ENCODE results near the gene CDS2. TPM values are rescaled to one million over a fixed set of nuclear protein-coding genes. Genes with fewer than 3 reads are reported as not detected.

CDS2 gene
- total and polyA plus RNA-seq, 12 donors = 16.7 to 100 (median 82.3) TPM

DNA sequence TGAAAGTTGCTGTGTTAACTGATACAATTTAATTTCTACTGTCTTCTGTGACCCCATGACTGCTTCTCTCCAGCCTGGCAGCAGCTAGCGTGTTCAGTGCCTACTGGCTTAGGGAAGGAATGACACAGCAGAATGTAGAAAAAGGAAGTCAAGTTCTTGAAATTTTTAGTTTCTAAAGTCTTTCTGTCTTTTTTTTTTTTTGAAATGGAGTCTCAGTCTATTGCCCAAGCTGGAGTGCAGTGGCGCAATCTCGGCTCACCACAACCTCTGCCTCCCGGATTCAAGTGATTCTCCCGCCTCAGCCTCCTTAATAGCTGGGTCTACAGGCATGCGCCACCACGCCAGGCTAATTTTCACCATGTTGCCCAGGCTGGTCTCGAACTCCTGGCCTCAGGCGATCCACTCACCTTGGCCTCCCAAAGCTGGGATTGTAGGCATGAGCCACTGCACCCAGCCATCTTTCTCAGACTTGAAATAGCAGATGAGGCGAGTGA, 46.4 kb upstream of the CDS2 start:
- WGBS, 2 donors = 90 to 91% methylated on average over 10 of the region's 10 CpGs

DNA sequence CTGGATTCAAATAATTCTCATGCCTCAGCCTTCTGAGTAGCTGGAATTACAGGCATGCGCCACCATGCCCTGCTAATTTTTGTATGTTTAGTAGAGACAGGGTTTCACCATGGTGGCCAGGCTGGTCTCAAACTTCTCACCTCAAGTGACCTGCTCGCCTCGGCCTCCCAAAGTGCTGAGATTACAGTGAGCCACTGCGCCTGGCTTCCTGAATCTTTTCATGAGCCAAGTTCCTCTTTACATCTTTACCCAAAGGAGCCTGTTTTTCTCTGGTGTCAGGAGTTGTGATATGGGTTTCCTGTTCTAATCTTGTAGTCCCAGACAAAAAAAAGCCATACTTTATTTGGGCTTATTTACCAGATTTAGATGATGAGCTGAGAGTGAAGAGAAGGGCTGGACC, 41.4 kb upstream of the CDS2 start:
- peak in 2 of 8 donors; percentile 40 to 43 for ATAC-seq
- WGBS, 2 donors = 61 to 65% methylated on average over 4 of the region's 4 CpGs

More for the DNA sequence above, 46.4 kb upstream of the CDS2 start:
- Histone ChIP-seq H3K36me3 (no peaks in the 10 kb centered on the region), H3K9me3 (no peaks in the 10 kb centered on the region), H3K4me3 (no peak overlapping the region), H3K27me3 (no peaks in the 10 kb centered on the region), H3K27ac (peak overlapping the region in 4 of 10 donors; percentile 21 to 91 (median 46)), H3K4me1 (peaks cover 0 to 61% (median 0%) of the 10 kb centered on the region in 9 donors)
- intact Hi-C loops (cut with DNase I) = loop anchor here in 1 of 10 donors (10.0 kb wide), 1 partner anchor 76 kb away; the partner anchor contains the start of gene SLC23A2
- TF ChIP-seq, protein P1, sequence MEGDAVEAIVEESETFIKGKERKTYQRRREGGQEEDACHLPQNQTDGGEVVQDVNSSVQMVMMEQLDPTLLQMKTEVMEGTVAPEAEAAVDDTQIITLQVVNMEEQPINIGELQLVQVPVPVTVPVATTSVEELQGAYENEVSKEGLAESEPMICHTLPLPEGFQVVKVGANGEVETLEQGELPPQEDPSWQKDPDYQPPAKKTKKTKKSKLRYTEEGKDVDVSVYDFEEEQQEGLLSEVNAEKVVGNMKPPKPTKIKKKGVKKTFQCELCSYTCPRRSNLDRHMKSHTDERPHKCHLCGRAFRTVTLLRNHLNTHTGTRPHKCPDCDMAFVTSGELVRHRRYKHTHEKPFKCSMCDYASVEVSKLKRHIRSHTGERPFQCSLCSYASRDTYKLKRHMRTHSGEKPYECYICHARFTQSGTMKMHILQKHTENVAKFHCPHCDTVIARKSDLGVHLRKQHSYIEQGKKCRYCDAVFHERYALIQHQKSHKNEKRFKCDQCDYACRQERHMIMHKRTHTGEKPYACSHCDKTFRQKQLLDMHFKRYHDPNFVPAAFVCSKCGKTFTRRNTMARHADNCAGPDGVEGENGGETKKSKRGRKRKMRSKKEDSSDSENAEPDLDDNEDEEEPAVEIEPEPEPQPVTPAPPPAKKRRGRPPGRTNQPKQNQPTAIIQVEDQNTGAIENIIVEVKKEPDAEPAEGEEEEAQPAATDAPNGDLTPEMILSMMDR (IDR thresholded peaks at IDR 0.05) = no peak
- DNase-seq (peak; percentile 28 to 43), ATAC-seq (peak in 7 of 8 donors; percentile 72 to 85 (median 76))

DNA sequence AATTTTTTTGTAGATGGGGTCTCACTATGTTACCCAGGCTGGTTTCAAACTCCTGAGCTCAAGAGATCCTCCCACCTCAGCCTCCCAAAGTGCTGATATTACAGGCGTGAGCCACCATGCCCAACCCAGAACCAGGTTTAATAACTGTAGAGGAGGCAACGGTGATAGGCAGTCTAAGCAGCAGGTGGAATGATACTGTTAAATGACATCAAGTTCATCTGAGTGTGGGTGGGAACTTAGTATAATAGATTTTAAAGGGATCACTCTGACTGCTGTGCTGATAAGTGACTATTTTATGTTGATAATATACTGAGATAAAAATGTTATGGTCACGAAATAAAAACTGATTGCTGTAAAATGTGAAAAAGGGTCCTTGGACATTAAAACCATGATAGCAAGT, 38.1 kb upstream of the CDS2 start:
- no peak overlapping the region for H3K4me3 ChIP-seq
- H3K36me3 ChIP-seq = peaks cover 0 to 20% (median 0%) of the 10 kb centered on the region in 9 donors
- H3K4me1 ChIP-seq = peaks cover 0 to 38% (median 5%) of the 10 kb centered on the region in 9 donors
- no peak for DNase-seq
- TF ChIP-seq, protein P1 (IDR thresholded peaks at IDR 0.05) = no peak
- H3K27ac ChIP-seq = peak overlapping the region in 1 of 10 donors; percentile 95
- no peaks in the 10 kb centered on the region for H3K27me3 ChIP-seq
- 86 to 93% methylated on average over 3 of the region's 3 CpGs for WGBS, 2 donors
- no peak for ATAC-seq
- intact Hi-C loops (cut with DNase I) = loop anchor here in 1 of 10 donors (10.0 kb wide), 1 partner anchor 84 kb away; the partner anchor contains the start of gene SLC23A2
- no peaks in the 10 kb centered on the region for H3K9me3 ChIP-seq

More for the DNA sequence above, 41.4 kb upstream of the CDS2 start:
- Histone ChIP-seq H3K27me3 (no peaks in the 10 kb centered on the region), H3K4me3 (no peak overlapping the region), H3K4me1 (peaks cover 0 to 50% (median 5%) of the 10 kb centered on the region in 9 donors), H3K27ac (peak overlapping the region in 1 of 10 donors; percentile 85), H3K9me3 (no peaks in the 10 kb centered on the region), H3K36me3 (no peaks in the 10 kb centered on the region)
- TF ChIP-seq, protein P1 (IDR thresholded peaks at IDR 0.05) = no peak
- DNase-seq = peak in 1 of 2 donors; percentile 19
- intact Hi-C loops (cut with DNase I) = loop anchor here in 1 of 10 donors (10.0 kb wide), 1 partner anchor 81 kb away; the partner anchor contains the start of gene SLC23A2

DNA sequence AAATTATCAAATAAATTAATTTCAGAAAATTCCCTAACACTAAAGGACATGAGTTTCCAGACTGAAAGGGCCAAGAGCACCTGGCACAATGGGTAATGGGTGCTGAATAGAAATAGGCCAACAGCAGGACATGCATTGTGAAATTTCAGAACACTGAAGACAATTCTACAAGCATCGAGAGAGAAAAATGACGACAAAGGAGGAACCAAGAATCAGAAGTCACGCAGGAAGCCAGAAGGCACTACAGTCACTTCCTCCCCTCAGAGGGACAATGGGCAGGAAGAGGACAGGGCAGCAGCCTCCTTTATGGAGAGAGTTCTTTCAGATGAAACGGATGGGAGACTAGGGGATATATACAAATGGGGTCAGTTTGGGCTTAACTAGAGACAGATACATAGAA, 36.6 kb upstream of the CDS2 start:
- Histone ChIP-seq H3K4me1 (peaks cover 0 to 30% (median 5%) of the 10 kb centered on the region in 9 donors), H3K36me3 (peaks cover 0 to 20% (median 0%) of the 10 kb centered on the region in 9 donors), H3K27ac (peak overlapping the region in 6 of 10 donors; percentile 28 to 95 (median 52)), H3K27me3 (no peaks in the 10 kb centered on the region), H3K4me3 (no peak overlapping the region), H3K9me3 (no peaks in the 10 kb centered on the region)
- ATAC-seq (peak; percentile 64 to 85 (median 74)), DNase-seq (peak in 1 of 2 donors; percentile 23)
- intact Hi-C loops (cut with DNase I) = loop anchor here in 3 of 10 donors (10.0 kb wide), 2 partner anchors 85 to 135 kb away; partner anchors contain the start of gene SLC23A2 (in 1 of the 3)
- 63 to 76% methylated on average over 4 of the region's 4 CpGs for WGBS, 2 donors
- TF ChIP-seq, protein P1 (IDR thresholded peaks at IDR 0.05) = no peak
